GM21515 (cell line): ENCODE results near the gene IFIT5.
"Not testable (repeated sequence)": the region's sequence is repeated elsewhere in the genome, so short reads cannot be mapped to it uniquely, and the experiment has no call there.

ENCODE experiments used
- ATAC-seq: cut with Tn5 transposase; IDR thresholded peaks from one replicate; pipeline ENCODE4 v1.9.1; 2021; ENCODE audit not compliant: unreplicated experiment

Gene IFIT5

GRCh38 chr10:89426230-89426868, 12.0 kb downstream of the IFIT5 start:
- no peak for ATAC-seq

- no peak for ATAC-seq
Observed at GRCh38 chr10:89427629-89428028, 13.3 kb downstream of the IFIT5 start.

DNA sequence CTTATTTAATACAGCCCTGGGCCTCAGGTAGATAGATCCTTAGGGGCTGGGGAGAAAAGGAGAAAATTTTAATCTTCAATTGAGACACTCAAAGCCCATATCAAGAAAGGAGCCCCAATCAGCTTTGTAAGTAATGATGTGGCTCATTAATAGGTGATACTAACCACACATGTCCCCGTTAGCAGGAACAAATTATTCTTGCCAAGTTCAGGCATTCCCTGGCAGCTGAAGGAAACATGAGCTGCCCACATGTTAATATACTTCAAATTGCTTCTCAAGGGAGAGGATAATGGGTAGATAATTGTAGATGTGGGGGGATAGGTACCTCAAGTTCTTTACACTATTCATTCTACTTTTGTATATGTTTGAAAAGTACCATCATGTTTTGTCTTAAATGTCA, 14.5 kb downstream of the IFIT5 start:
- ATAC-seq: no peak

- no peak for ATAC-seq
Observed at GRCh38 chr10:89431977-89432376, 17.6 kb downstream of the IFIT5 start.

- ATAC-seq: no peak
Observed at GRCh38 chr10:89438525-89438924, 24.2 kb downstream of the IFIT5 start.

DNA sequence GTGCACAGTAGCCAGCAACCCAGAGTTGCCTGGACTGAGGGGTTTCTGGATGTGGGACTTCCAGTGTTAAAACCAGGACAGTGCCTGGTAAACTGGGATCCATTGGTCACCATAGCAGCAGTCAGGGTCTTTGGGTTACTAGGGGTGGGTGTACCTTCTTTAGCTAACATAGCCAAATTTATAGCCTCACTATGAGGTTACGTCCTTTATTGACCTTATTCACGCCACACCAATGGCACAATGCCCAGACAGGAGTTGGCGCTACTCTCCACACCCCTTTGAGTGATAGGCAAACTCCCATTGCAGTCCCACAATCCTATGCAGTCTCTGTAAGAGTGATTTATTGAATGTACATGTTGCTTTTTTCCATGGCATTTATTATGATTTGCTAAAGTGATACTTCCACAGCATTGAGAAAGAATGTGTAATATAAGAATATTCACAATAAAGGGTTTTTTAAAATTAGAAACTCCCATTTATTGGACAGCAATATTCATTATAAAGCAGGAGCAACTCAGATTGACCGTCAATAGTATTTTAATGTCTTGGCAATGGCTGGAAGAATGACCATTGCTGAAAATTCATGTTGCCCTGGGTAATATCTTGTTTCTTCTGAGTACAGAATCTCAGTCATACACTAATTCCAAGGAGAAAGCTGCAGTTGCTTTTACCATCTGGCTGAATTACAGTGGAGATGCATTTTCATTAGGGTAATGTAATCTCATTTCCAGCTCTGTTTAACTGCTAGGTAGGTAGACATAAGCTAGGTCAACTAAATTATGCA, 26.1 kb downstream of the IFIT5 start:
- ATAC-seq: no peak

- no peak for ATAC-seq
Observed at GRCh38 chr10:89442289-89442688, 27.9 kb downstream of the IFIT5 start.

DNA sequence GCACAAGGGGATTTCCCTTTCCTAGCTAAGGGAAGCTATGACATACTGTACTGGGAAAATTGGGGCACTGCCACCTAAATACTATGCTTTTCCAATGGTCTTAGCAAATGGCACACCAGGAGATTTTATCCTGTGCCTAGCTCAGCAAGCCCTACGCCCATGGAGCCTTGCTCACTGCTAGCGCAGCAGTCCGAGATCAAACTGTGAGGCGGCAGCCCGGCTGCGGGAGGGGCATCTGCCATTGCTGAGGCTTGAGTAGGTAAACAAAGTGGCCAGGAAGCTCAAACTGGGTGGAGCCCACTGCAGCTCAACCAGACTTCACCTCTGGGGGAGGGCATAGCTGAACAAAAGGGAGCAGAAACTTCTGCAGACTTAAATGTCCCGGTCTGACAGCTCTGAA, 30.5 kb downstream of the IFIT5 start:
- not testable (repeated sequence) for ATAC-seq

DNA sequence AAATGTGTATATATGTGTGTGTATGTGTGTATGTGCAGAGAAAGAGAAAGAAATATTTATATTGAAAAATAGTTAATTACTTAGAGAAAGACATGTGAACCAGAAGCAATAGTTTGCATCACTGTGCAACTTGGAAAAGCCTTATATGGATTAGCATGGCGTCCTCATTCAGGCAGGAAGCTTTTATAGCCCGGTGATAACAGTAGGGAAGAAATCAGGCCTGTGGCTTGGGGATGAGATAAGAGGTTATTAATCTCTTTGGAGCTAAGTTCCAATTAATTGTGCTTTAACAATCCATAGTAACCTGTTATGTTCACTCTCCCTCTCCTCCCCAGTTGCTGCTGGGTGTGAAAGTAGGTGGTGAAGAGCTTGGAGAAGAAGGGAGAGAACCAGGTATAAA, 36.5 kb downstream of the IFIT5 start:
- no peak for ATAC-seq

- ATAC-seq: no peak
Observed at GRCh38 chr10:89452193-89452592, 37.8 kb downstream of the IFIT5 start.

GRCh38 chr10:89454561-89455347, 40.4 kb downstream of the IFIT5 start:
- no peak for ATAC-seq

DNA sequence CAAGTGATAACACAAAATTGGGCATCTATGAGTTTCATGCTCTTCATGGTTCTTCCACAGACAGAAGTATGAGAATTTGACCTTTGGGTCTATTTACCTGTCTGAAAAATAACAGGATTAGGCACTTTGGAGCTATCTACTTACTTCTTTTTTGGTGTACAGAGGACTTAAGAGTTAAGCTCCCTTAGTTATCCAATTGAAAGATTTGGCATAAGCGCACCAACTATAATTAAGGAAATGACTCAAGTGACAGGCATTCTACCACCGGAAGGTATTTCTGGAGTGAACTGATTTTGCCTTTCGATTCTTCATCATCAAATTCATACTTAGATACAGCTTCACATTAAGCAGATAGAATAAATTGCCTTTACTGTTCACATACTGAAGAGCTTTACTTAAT, 43.9 kb downstream of the IFIT5 start:
- no peak for ATAC-seq

- ATAC-seq: no peak
Observed at GRCh38 chr10:89458784-89459183, 44.4 kb downstream of the IFIT5 start.

GRCh38 chr10:89463846-89464537, 49.6 kb downstream of the IFIT5 start:
- no peak for ATAC-seq

DNA sequence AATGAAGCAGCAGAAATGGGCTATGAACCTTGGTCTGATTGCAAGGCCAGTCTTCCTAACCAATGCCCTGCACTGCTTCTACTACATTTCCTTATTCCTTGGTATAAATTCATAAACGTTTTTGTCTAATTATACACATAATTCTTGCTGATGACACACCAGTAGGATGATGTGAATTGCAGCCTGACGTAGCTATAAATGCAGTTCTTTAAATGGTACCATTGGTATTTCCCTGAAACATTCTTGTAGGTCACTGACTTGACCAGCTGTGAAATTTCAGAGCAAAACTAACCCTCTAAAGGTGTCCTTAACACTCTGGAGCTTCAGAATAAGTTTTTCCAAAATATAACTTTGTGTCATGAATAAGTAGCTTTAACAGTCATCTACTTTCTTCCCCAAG, 50.8 kb downstream of the IFIT5 start:
- no peak for ATAC-seq

GRCh38 chr10:89466599-89467035, 52.2 kb downstream of the IFIT5 start:
- no peak for ATAC-seq

DNA sequence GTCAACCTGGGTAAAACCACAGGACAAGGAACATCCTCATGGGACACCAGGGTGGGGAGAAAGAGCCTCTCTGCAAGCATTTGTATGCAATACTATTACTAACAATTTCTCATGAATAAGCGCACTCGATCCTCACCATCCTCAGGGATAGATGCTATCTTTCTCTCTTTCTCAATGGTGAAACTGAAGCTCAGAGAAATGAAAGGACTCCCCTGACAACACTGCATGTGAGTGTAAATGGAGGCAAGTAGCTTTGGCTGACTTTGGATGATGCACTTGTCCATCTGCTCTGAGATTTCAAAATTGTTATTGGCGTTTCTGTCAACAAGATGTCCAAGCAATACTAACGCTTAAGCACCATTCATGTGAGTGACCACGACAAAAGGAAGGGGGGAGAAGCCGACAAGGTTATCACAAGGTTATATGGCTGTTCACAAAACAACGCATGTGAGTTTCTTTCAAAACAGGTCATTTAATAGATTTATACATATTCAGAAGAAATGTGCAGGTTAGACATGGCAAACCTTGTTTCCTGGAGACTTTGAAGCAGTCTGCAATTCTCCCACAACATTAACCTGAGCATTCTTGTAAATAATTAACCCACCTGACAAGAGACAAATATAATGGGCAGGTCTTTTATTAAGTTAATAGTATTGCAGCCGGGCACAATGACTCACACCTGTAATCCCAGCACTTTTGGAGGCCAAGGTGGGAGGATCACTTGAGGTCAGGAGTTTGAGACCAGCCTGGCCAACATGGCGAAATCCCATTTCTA, 54.0 kb downstream of the IFIT5 start:
- no peak for ATAC-seq

- no peak for ATAC-seq
Observed at GRCh38 chr10:89469517-89469916, 55.1 kb downstream of the IFIT5 start.
